HEK293T (cell line): Measurements from ENCODE around the gene PBRM1.

Experiments used
- FOXA1 ChIP-seq: fragments of 450-650 bp; IDR thresholded peaks from 2 replicates; pipeline ENCODE4 v1.6.1; 2016; ENCODE audit warnings: mild to moderate bottlenecking
- FOXK2 ChIP-seq: fragments of 450-650 bp; IDR thresholded peaks from 2 replicates; pipeline ENCODE4 v1.6.1; 2016; ENCODE audit warnings: mild to moderate bottlenecking
- LEF1 ChIP-seq: fragments of 450-650 bp; IDR thresholded peaks from 2 replicates; pipeline ENCODE4 v1.6.1; 2017; ENCODE audit warnings: mild to moderate bottlenecking, borderline replicate concordance
- NFRKB ChIP-seq: fragments of 450-650 bp; IDR thresholded peaks from 2 replicates; pipeline ENCODE4 v1.6.1; 2016; ENCODE audit warnings: mild to moderate bottlenecking, moderate library complexity
- SP1 ChIP-seq: fragments of 450-650 bp; IDR thresholded peaks from 2 replicates; pipeline ENCODE4 v1.6.1; 2017

DNA sequence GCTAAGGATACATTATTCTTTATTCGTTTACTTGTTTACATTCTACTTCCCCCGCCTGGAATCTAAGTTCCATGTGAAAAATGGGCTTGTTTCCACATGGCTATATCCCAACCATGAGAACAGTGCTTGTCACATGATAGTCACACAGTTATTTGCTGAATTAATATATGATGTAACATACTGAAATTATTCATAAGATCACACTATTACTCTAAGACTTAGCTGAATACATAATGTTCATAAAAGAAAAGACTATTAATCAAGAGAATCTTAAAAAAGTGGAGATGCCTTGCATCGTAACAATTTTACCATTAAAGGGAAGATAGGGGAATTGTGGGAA, 6.5 kb downstream of the PBRM1 start:
- TF ChIP-seq FOXK2 (no peak), NFRKB (no peak), SP1 (no peak), LEF1 (no peak), FOXA1 (no peak)
